ENCODE measurements around the gene RNF11. TPM values are rescaled to one million over a fixed set of nuclear protein-coding genes. Genes with fewer than 3 reads are reported as not detected.

RNF11 gene
- total RNA-seq, 2 donors from 2014 or later: 44.0 to 56.7 TPM

GRCh38 chr1:51299185-51299885 is 63.3 kb downstream of the RNF11 start:
- Mint-ChIP-seq H3K4me1 (ENCODE audit: low read depth in 2 of 2) (peaks cover 6 to 29% of the 10 kb centered on the region in 2 donors), H3K36me3 (no peaks in the 10 kb centered on the region)

DNA sequence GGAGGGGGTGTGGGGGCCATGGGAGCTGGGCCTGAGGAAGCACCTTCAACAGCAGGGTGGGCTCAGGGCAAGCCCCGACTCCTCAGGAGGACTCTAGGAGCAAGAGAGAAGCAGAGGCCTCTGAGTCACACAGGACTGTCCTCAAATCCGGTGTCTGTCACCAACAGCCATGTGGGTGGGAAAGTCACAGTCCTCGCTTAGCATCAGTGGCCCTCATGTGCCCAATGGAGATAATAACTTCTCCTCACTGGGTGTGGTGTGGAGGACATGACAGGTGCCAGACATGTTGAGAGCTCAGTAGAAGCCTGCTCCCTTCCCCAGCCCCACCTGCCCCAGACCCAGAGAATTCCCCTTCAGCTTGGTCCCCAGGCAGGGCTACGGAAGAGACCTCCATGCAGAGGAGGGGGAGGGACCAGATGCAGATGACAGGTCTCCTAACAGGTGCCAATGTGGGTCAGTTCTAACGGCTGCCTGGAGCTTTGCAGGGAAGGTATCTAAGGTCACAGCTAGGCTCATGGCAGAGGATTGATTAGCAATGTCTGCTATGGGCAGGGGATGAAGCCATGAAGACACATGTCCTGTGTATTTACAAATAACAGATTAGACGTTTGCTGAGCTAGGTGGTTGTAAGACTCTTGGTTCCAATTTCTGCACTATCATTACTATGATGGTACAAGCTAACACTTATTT is 64.1 kb downstream of the RNF11 start:
- ATAC-seq (no peak), DNase-seq (ENCODE audit: low spot score) (no peak)
- Mint-ChIP-seq H3K36me3 (no peaks in the 10 kb centered on the region), H3K27ac (no peak overlapping the region), H3K27me3 (no peaks in the 10 kb centered on the region), H3K4me3 (no peak overlapping the region), H3K9me3 (no peaks in the 10 kb centered on the region), H3K4me1 (ENCODE audit: low read depth in 2 of 2) (peaks cover 6 to 25% of the 10 kb centered on the region in 2 donors)

More at GRCh38 chr1:51299185-51299885, 63.3 kb downstream of the RNF11 start:
- ATAC-seq: no peak
- no peaks in the 10 kb centered on the region for H3K27me3 Mint-ChIP-seq
- H3K9me3 Mint-ChIP-seq: no peaks in the 10 kb centered on the region
- DNase-seq (ENCODE audit: low spot score): no peak
- no peak overlapping the region for H3K4me3 Mint-ChIP-seq
- H3K27ac Mint-ChIP-seq: no peak overlapping the region

DNA sequence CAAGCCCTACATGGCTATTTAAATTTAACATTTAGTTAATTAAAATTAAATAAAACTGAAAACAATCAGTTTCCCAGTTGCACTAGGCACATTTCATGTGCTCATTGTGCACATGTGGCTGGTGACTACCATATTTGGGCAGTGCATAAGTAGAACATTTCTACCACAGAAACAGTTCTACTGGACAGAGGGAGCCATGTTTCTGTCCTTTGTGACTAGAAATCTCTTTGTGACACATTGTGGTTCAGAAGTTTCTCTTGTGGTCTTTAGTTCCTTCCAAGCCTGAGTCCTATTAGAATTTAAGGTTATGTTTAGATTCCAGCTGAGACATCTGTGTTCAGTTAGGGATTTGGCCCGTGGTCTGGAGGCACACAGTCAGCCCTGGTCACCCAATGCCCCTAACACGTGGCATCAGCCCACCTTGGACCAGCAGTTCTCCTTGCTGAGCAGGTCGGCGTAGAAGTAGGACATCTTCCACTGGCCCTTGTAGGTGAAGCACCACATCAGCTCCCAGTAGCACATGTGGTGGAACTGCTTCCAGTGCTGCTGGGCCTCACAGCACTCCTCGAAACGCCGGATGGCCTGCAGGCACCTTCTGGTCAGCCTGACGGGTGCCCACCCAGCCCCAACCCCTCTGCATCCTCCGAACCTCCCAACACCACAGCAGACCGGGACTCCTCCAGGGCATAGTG is 65.2 kb downstream of the RNF11 start:
- no peak overlapping the region for H3K4me3 Mint-ChIP-seq
- no peak overlapping the region for H3K27ac Mint-ChIP-seq
- no peaks in the 10 kb centered on the region for H3K36me3 Mint-ChIP-seq
- DNase-seq (ENCODE audit: low spot score): no peak
- H3K4me1 Mint-ChIP-seq (ENCODE audit: low read depth in 2 of 2): peaks cover 6 to 19% of the 10 kb centered on the region in 2 donors
- no peaks in the 10 kb centered on the region for H3K27me3 Mint-ChIP-seq
- ATAC-seq: no peak
- H3K9me3 Mint-ChIP-seq: no peaks in the 10 kb centered on the region

GRCh38 chr1:51301844-51302162 is 65.7 kb downstream of the RNF11 start:
- Mint-ChIP-seq H3K9me3 (no peaks in the 10 kb centered on the region), H3K4me1 (ENCODE audit: low read depth in 2 of 2) (peaks cover 6 to 14% of the 10 kb centered on the region in 2 donors), H3K36me3 (no peaks in the 10 kb centered on the region), H3K27ac (no peak overlapping the region), H3K27me3 (no peaks in the 10 kb centered on the region), H3K4me3 (no peak overlapping the region)
- ATAC-seq (no peak), DNase-seq (ENCODE audit: low spot score) (no peak)

DNA sequence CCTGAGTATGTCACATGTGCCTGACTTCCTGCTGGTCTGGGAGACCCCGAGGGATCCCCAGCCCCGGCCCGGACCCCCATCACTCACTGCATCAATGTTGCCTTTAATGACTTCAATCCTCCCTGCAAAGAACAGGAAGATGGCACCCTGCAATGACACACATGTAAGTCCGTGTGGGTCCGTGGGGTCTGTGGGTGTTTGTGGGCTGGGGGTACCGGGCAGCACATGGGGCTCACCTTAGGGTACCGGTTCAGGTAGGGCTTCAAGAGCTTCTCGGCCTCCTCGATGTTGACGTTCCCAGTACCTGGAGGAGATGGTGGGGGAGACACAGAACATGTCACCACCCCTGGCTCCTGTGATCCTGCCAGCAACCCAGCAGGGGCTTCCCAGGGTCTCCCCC is 66.2 kb downstream of the RNF11 start:
- H3K9me3 Mint-ChIP-seq: no peaks in the 10 kb centered on the region
- H3K27ac Mint-ChIP-seq: no peak overlapping the region

GRCh38 chr1:51302746-51303145 is 66.7 kb downstream of the RNF11 start:
- Mint-ChIP-seq H3K27ac (no peak overlapping the region), H3K36me3 (no peaks in the 10 kb centered on the region), H3K27me3 (no peaks in the 10 kb centered on the region), H3K4me1 (ENCODE audit: low read depth in 2 of 2) (peaks cover 1 to 9% of the 10 kb centered on the region in 2 donors), H3K4me3 (no peak overlapping the region), H3K9me3 (no peaks in the 10 kb centered on the region)
- ATAC-seq (no peak), DNase-seq (ENCODE audit: low spot score) (no peak)

More for the DNA sequence above, 66.2 kb downstream of the RNF11 start:
- no peaks in the 10 kb centered on the region for H3K36me3 Mint-ChIP-seq
- ATAC-seq: no peak
- no peak overlapping the region for H3K4me3 Mint-ChIP-seq
- H3K27me3 Mint-ChIP-seq: no peaks in the 10 kb centered on the region
- H3K4me1 Mint-ChIP-seq (ENCODE audit: low read depth in 2 of 2): peaks cover 6 to 13% of the 10 kb centered on the region in 2 donors
- no peak for DNase-seq (ENCODE audit: low spot score)

- H3K4me1 Mint-ChIP-seq (ENCODE audit: low read depth in 2 of 2): peaks cover 0 to 3% of the 10 kb centered on the region in 2 donors
- no peak overlapping the region for H3K4me3 Mint-ChIP-seq
Measured at GRCh38 chr1:51303315-51303714, 67.2 kb downstream of the RNF11 start.

GRCh38 chr1:51303751-51304251 is 67.7 kb downstream of the RNF11 start:
- no peaks in the 10 kb centered on the region for H3K36me3 Mint-ChIP-seq
- ATAC-seq: peak; percentile 15 to 29
- peaks cover 0 to 3% of the 10 kb centered on the region in 2 donors for H3K4me1 Mint-ChIP-seq (ENCODE audit: low read depth in 2 of 2)
- H3K27ac Mint-ChIP-seq: peak overlapping the region in 1 of 2 donors; percentile 25
- DNase-seq (ENCODE audit: low spot score): no peak
- no peaks in the 10 kb centered on the region for H3K27me3 Mint-ChIP-seq
- H3K4me3 Mint-ChIP-seq: no peak overlapping the region
- H3K9me3 Mint-ChIP-seq: no peaks in the 10 kb centered on the region

More at GRCh38 chr1:51303315-51303714, 67.2 kb downstream of the RNF11 start:
- DNase-seq (ENCODE audit: low spot score) (no peak), ATAC-seq (no peak)
- no peaks in the 10 kb centered on the region for H3K36me3 Mint-ChIP-seq
- H3K27ac Mint-ChIP-seq: no peak overlapping the region
- no peaks in the 10 kb centered on the region for H3K9me3 Mint-ChIP-seq
- no peaks in the 10 kb centered on the region for H3K27me3 Mint-ChIP-seq

DNA sequence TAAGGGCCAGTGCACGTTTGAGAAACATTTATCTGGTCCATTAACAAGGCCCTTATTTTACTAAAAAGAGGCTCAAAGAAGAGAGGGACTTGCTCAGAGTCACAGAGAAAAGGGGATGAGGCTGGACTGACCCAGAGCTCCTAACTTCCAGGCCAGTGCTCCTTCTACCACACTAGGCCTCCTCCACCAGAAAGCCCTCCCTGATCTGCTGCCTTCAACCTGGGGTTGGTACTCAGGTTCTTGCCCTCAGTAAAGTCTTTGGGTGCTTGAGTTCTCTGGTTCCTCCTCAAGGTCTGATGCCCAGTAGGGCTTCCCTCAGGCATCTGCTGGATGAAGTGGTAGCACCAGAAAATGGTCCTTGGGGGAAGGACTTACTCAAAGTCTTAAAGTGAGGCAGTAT is 68.3 kb downstream of the RNF11 start:
- ATAC-seq (no peak), DNase-seq (ENCODE audit: low spot score) (no peak)
- Mint-ChIP-seq H3K9me3 (no peaks in the 10 kb centered on the region), H3K27me3 (no peaks in the 10 kb centered on the region), H3K36me3 (no peaks in the 10 kb centered on the region), H3K27ac (peak overlapping the region in 1 of 2 donors; percentile 25), H3K4me1 (ENCODE audit: low read depth in 2 of 2) (peaks cover 0 to 3% of the 10 kb centered on the region in 2 donors), H3K4me3 (no peak overlapping the region)

- Mint-ChIP-seq H3K36me3 (no peaks in the 10 kb centered on the region), H3K4me1 (ENCODE audit: low read depth in 2 of 2) (peaks cover 0 to 3% of the 10 kb centered on the region in 2 donors), H3K27ac (no peak overlapping the region), H3K9me3 (no peaks in the 10 kb centered on the region), H3K27me3 (no peaks in the 10 kb centered on the region), H3K4me3 (no peak overlapping the region)
- DNase-seq (ENCODE audit: low spot score): no peak
- no peak for ATAC-seq
Measured at GRCh38 chr1:51305371-51305823, 69.3 kb downstream of the RNF11 start.

DNA sequence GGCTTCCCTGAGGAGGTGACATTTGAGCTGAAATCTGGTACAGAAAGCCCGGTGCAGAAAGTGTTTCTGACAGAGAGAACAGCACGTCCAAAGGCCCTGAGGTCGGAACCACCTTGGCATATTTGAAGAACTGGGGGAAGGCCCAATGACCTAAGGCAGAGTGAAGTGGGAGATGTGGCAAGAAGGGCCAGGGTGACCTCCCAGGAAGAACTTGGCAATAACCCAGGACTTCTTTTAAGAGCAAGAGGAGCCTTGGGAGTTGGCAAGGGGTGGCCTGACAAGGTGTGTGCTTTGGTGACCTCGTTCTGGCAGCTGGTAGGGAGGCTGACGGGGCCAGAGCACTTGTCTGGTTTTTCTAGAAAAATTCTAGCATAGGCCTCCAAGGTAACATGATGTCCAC is 70.9 kb downstream of the RNF11 start:
- no peak for DNase-seq (ENCODE audit: low spot score)
- no peak overlapping the region for H3K4me3 Mint-ChIP-seq
- no peak for ATAC-seq
- no peaks in the 10 kb centered on the region for H3K27me3 Mint-ChIP-seq
- no peak overlapping the region for H3K27ac Mint-ChIP-seq
- H3K36me3 Mint-ChIP-seq: no peaks in the 10 kb centered on the region
- no peaks in the 10 kb centered on the region for H3K9me3 Mint-ChIP-seq
- H3K4me1 Mint-ChIP-seq (ENCODE audit: low read depth in 2 of 2): peaks cover 0 to 3% of the 10 kb centered on the region in 2 donors

GRCh38 chr1:51308636-51309035 is 72.6 kb downstream of the RNF11 start:
- no peak for DNase-seq (ENCODE audit: low spot score)
- no peaks in the 10 kb centered on the region for H3K27me3 Mint-ChIP-seq
- H3K9me3 Mint-ChIP-seq: no peaks in the 10 kb centered on the region

GRCh38 chr1:51309291-51309690 is 73.2 kb downstream of the RNF11 start:
- ATAC-seq: no peak
- Mint-ChIP-seq H3K36me3 (no peaks in the 10 kb centered on the region), H3K4me3 (no peak overlapping the region), H3K27me3 (no peaks in the 10 kb centered on the region), H3K4me1 (ENCODE audit: low read depth in 2 of 2) (peaks cover 0 to 6% of the 10 kb centered on the region in 2 donors), H3K9me3 (no peaks in the 10 kb centered on the region), H3K27ac (no peak overlapping the region)
- DNase-seq (ENCODE audit: low spot score): no peak

More at GRCh38 chr1:51308636-51309035, 72.6 kb downstream of the RNF11 start:
- no peak overlapping the region for H3K27ac Mint-ChIP-seq
- no peak overlapping the region for H3K4me3 Mint-ChIP-seq
- no peak for ATAC-seq
- H3K4me1 Mint-ChIP-seq (ENCODE audit: low read depth in 2 of 2): peaks cover 0 to 5% of the 10 kb centered on the region in 2 donors
- H3K36me3 Mint-ChIP-seq: no peaks in the 10 kb centered on the region

Measured in natural killer cell treated with Interleukin-12 subunit alpha and Interleukin-12 subunit beta and Interleukin-15 and Interleukin-18, amount 100 ng/mL, for 72 hours (primary cell).